Measurements from ENCODE around the gene RBM3. TPM values are rescaled to one million over a fixed set of nuclear protein-coding genes. Genes with fewer than 3 reads are reported as not detected.

Gene RBM3
- total and polyA plus RNA-seq, 12 donors, result 52.9 to 284 (median 155) TPM

- no peaks in the 10 kb centered on the region for H3K36me3 ChIP-seq (replicated peaks in 1 of 2)
- H3K27ac ChIP-seq, result peak overlapping the region in 2 of 5 donors; percentile 10 to 73
- H3K4me3 ChIP-seq, result no peak overlapping the region
- no peaks in the 10 kb centered on the region for H3K4me1 ChIP-seq (replicated peaks in 1 of 2)
- intact Hi-C loops (cut with DNase I), result no loop called here
- DNase-seq, result no peak
- 74 to 84% (median 80%) methylated on average over 5 to 13 of the region's 13 CpGs for WGBS, 4 donors
- no peaks in the 10 kb centered on the region for H3K27me3 ChIP-seq
- H3K9me3 ChIP-seq (replicated peaks in 1 of 3), result no peaks in the 10 kb centered on the region
- no peak for TF ChIP-seq POLR2A (IDR thresholded peaks at IDR 0.05)
- TF ChIP-seq, protein P1, sequence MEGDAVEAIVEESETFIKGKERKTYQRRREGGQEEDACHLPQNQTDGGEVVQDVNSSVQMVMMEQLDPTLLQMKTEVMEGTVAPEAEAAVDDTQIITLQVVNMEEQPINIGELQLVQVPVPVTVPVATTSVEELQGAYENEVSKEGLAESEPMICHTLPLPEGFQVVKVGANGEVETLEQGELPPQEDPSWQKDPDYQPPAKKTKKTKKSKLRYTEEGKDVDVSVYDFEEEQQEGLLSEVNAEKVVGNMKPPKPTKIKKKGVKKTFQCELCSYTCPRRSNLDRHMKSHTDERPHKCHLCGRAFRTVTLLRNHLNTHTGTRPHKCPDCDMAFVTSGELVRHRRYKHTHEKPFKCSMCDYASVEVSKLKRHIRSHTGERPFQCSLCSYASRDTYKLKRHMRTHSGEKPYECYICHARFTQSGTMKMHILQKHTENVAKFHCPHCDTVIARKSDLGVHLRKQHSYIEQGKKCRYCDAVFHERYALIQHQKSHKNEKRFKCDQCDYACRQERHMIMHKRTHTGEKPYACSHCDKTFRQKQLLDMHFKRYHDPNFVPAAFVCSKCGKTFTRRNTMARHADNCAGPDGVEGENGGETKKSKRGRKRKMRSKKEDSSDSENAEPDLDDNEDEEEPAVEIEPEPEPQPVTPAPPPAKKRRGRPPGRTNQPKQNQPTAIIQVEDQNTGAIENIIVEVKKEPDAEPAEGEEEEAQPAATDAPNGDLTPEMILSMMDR (IDR thresholded peaks at IDR 0.05), result no peak
Measured at GRCh38 chrX:48589482-48590162, 15.3 kb downstream of the RBM3 start.

- 86 to 90% (median 88%) methylated on average over 11 to 21 of the region's 21 CpGs for WGBS, 4 donors
- H3K36me3 ChIP-seq (replicated peaks in 1 of 2), result no peaks in the 10 kb centered on the region
- intact Hi-C loops (cut with DNase I), result no loop called here
Measured at GRCh38 chrX:48590203-48591103, 16.2 kb downstream of the RBM3 start.

DNA sequence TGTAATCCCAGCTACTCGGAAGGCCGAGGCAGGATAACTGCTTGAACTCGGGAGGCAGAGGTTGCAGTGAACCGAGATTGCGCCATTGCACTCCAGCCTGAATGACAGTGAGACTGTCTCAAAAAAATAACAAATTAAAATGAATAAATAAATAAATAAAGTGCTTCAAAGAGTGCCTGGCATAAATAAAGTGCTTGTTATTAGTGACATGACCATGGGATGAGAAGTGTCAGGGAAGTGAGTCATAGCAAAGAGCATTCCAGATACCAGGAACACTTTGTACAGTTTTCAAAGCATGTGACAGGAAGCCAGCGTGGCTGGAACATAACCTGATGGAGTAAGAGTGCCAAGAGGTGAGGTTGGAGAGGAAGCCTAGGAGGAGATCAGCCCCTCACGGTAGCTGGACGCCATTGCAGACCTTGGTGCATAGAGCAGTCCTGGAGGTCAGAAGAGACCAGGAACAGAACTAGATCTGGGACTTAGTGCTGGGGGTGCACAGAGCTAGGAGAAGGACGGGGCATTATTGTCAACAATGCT, 17.0 kb downstream of the RBM3 start:
- H3K27ac ChIP-seq, result peak overlapping the region in 4 of 5 donors; percentile 20 to 88 (median 67)
- 20 to 50% (median 37%) methylated on average over 9 of the region's 9 CpGs for WGBS, 4 donors
- H3K4me3 ChIP-seq, result no peak overlapping the region
- H3K36me3 ChIP-seq (replicated peaks in 1 of 2), result no peaks in the 10 kb centered on the region
- no peaks in the 10 kb centered on the region for H3K9me3 ChIP-seq (replicated peaks in 1 of 3)
- H3K27me3 ChIP-seq, result no peaks in the 10 kb centered on the region
- intact Hi-C loops (cut with DNase I), result no loop called here
- peak in 6 of 7 donors; percentile 57 to 88 (median 79) for DNase-seq
- TF ChIP-seq, protein P1 (IDR thresholded peaks at IDR 0.05), result peak in 4 of 6 experiments; percentile 21 to 39 (median 34)
- peak in 1 of 2 donors; percentile 17 for TF ChIP-seq POLR2A (IDR thresholded peaks at IDR 0.05)
- H3K4me1 ChIP-seq (replicated peaks in 1 of 2), result no peaks in the 10 kb centered on the region

More at GRCh38 chrX:48590203-48591103, 16.2 kb downstream of the RBM3 start:
- peak overlapping the region in 4 of 5 donors; percentile 20 to 88 (median 56) for H3K27ac ChIP-seq
- no peaks in the 10 kb centered on the region for H3K4me1 ChIP-seq (replicated peaks in 1 of 2)
- no peaks in the 10 kb centered on the region for H3K27me3 ChIP-seq
- H3K9me3 ChIP-seq (replicated peaks in 1 of 3), result no peaks in the 10 kb centered on the region
- DNase-seq, result no peak
- no peak overlapping the region for H3K4me3 ChIP-seq
- TF ChIP-seq, protein P1 (IDR thresholded peaks at IDR 0.05), result no peak
- no peak for TF ChIP-seq POLR2A (IDR thresholded peaks at IDR 0.05)

GRCh38 chrX:48592971-48593370, 18.7 kb downstream of the RBM3 start:
- Histone ChIP-seq H3K36me3 (replicated peaks in 1 of 2) (no peaks in the 10 kb centered on the region), H3K4me3 (no peak overlapping the region), H3K9me3 (replicated peaks in 1 of 3) (no peaks in the 10 kb centered on the region), H3K27ac (peak overlapping the region in 1 of 5 donors; percentile 73), H3K4me1 (replicated peaks in 1 of 2) (no peaks in the 10 kb centered on the region), H3K27me3 (no peaks in the 10 kb centered on the region)
- DNase-seq, result no peak
- TF ChIP-seq POLR2A (IDR thresholded peaks at IDR 0.05), result no peak
- TF ChIP-seq, protein P1 (IDR thresholded peaks at IDR 0.05), result no peak
- WGBS, 4 donors, result 69 to 85% (median 79%) methylated on average over 4 to 5 of the region's 5 CpGs
- intact Hi-C loops (cut with DNase I), result no loop called here

All from adrenal gland (tissue), 12 donors.